CD14-positive monocyte (primary cell): ENCODE results near the gene SPTBN1. TPM values are rescaled to one million over a fixed set of nuclear protein-coding genes. Genes with fewer than 3 reads are reported as not detected.
A peak's percentile ranks its signal among the peaks of the same experiment; 100 is the strongest.

Experiments
- DNase-seq, 3 donors: peaks; one replicate each; pipeline ENCODE4 v3.0.0-alpha.2; 2011 to 2022
- H2AFZ ChIP-seq: 2 replicates; pipeline ENCODE4 v1.6.0; 2012; ENCODE audit warnings: mild to moderate bottlenecking, low read depth, low read length, inconsistent platforms; ENCODE audit not compliant: insufficient read depth, poor library complexity, severe bottlenecking
- H3K27ac ChIP-seq, 2 donors: 1 replicate in 1 of 2; 2 replicates in 1 of 2; pipeline ENCODE4 v1.5.1; 2012 to 2013; ENCODE audit warnings: low read length in 2 of 2, control low read depth in 1 of 2, inconsistent platforms in 1 of 2, low read depth in 1 of 2, mild to moderate bottlenecking in 1 of 2
- H3K27me3 ChIP-seq, 2 donors: one replicate each; pipeline versions ENCODE4 v1.6.0 to v1.6.1; 2011 to 2013; ENCODE audit warnings: low read length in 2 of 2; ENCODE audit not compliant: control insufficient read depth in 2 of 2, insufficient read depth in 2 of 2
- H3K36me3 ChIP-seq, 2 donors: replicated peaks in 1 of 2; 1 replicate in 1 of 2; 2 replicates in 1 of 2; pipeline versions ENCODE4 v1.5.1 to v1.6.1; 2012 to 2013; ENCODE audit warnings: low read length in 2 of 2, control low read depth in 1 of 2, inconsistent platforms in 1 of 2, mild to moderate bottlenecking in 1 of 2; ENCODE audit not compliant: insufficient read depth in 2 of 2, control insufficient read depth in 1 of 2
- H3K4me1 ChIP-seq, 2 donors: 1 replicate in 1 of 2; 2 replicates in 1 of 2; pipeline versions ENCODE4 v1.5.1 to v1.6.1; 2012 to 2013; ENCODE audit warnings: low read length in 2 of 2, control low read depth in 1 of 2, inconsistent platforms in 1 of 2, mild to moderate bottlenecking in 1 of 2, moderate library complexity in 1 of 2; ENCODE audit not compliant: insufficient read depth in 2 of 2, control insufficient read depth in 1 of 2
- H3K4me2 ChIP-seq: replicated peaks from 2 replicates; pipeline ENCODE3; 2012; ENCODE audit warnings: low read length, moderate library complexity, mild to moderate bottlenecking; ENCODE audit not compliant: poor library complexity, severe bottlenecking; ENCODE audit errors: extremely low read depth
- H3K4me3 ChIP-seq, 3 experiments: fragments of 200-600 bp in 1 of 3; sonication (generic) in 1 of 3; replicated peaks in 1 of 3; 1 replicate in 2 of 3; 2 replicates in 1 of 3; pipeline ENCODE4 v1.5.1; 2011 to 2013; ENCODE audit warnings: low read length in 3 of 3, mild to moderate bottlenecking in 3 of 3, control low read depth in 2 of 3, low read depth in 2 of 3, inconsistent platforms in 1 of 3, moderate library complexity in 1 of 3
- H3K79me2 ChIP-seq: 2 replicates; pipeline ENCODE4 v1.6.0; 2012; ENCODE audit warnings: mild to moderate bottlenecking, control low read depth, inconsistent platforms, low read length, moderate library complexity; ENCODE audit not compliant: insufficient read depth
- H3K9ac ChIP-seq: 2 replicates; pipeline ENCODE4 v1.6.0; 2017; ENCODE audit warnings: low read length, mild to moderate bottlenecking; ENCODE audit not compliant: insufficient read depth, poor library complexity, severe bottlenecking
- H3K9me3 ChIP-seq, 2 donors: replicated peaks in 1 of 2; 1 replicate in 1 of 2; 2 replicates in 1 of 2; pipeline versions ENCODE4 v1.5.1 to v1.6.1; 2012 to 2013; ENCODE audit warnings: low read length in 2 of 2, control low read depth in 1 of 2; ENCODE audit not compliant: control insufficient read depth in 1 of 2, insufficient read depth in 1 of 2
- H4K20me1 ChIP-seq: 2 replicates; pipeline ENCODE4 v1.6.0; 2012; ENCODE audit warnings: mild to moderate bottlenecking, low read length, control low read depth, moderate library complexity; ENCODE audit not compliant: insufficient read depth
- H3K27ac Mint-ChIP-seq, 7 donors: one replicate each; pipeline ENCODE4 v1.8.0; 2020; ENCODE audit warnings: mild to moderate bottlenecking in 7 of 7, mixed read lengths in 7 of 7, moderate library complexity in 6 of 7, inconsistent platforms in 2 of 7
- H3K27me3 Mint-ChIP-seq, 3 donors: one replicate each; pipeline ENCODE4 v1.8.0; 2021 to 2022; ENCODE audit warnings: low read depth in 3 of 3, mild to moderate bottlenecking in 3 of 3, mixed read lengths in 3 of 3, moderate library complexity in 3 of 3, inconsistent platforms in 1 of 3
- H3K36me3 Mint-ChIP-seq, 2 donors: one replicate each; pipeline ENCODE4 v1.8.0; 2020; ENCODE audit warnings: mixed read lengths in 2 of 2, inconsistent platforms in 1 of 2, mild to moderate bottlenecking in 1 of 2
- H3K4me1 Mint-ChIP-seq: one replicate; pipeline ENCODE4 v1.8.0; 2020; ENCODE audit warnings: mild to moderate bottlenecking, mixed read lengths
- H3K4me3 Mint-ChIP-seq, 2 donors: one replicate each; pipeline ENCODE4 v1.8.0; 2020; ENCODE audit warnings: mild to moderate bottlenecking in 2 of 2, mixed read lengths in 2 of 2, moderate library complexity in 1 of 2
- H3K9me3 Mint-ChIP-seq, 7 donors: one replicate each; pipeline ENCODE4 v1.8.0; 2020 to 2022; ENCODE audit warnings: mixed read lengths in 7 of 7, mild to moderate bottlenecking in 6 of 7, moderate library complexity in 6 of 7, inconsistent platforms in 2 of 7
- CTCF ChIP-seq: fragments of 200-600 bp; IDR thresholded peaks from one replicate; pipeline ENCODE4 v1.8.0; 2022; ENCODE audit warnings: antibody characterized with exemption, mild to moderate bottlenecking
- WGBS: methylation state at CpG from one replicate; pipeline ENCODE4 v1.1.5; 2013; ENCODE audit warnings: missing lambda C conversion rate; ENCODE audit not compliant: insufficient coverage; 5-methylcytosine and 5-hydroxymethylcytosine counted together
- intact Hi-C, 2 donors: fragments of 100-400 bp; cut with micrococcal nuclease; formaldehyde crosslinking; loops; one replicate each; pipeline versions ENCODE4 v1.15.0 to v1.15.1; 2023
- polyA plus RNA-seq, 3 donors: library from polyadenylated mRNA; depleted of rRNA in 1 of 3; unstranded in 2 of 3; stranded (reverse) in 1 of 3; fragments of 300-500 nt in 2 of 3; fragments of >200 nt in 1 of 3; fragmentation: Illumina TruSeq in 2 of 3; gene quantifications; 1 replicate in 2 of 3; 2 replicates in 1 of 3; pipeline ENCODE4 v1.2.3, GENCODE V29; 2012 to 2021

Gene SPTBN1
- polyA plus RNA-seq, 3 donors = 0.79 to 2.8 (median 1.7) TPM

- Histone ChIP-seq H3K79me2 (no peaks in the 10 kb centered on the region), H3K36me3 (peaks cover 75 to 98% of the 10 kb centered on the region in 2 donors), H3K9me3 (no peaks in the 10 kb centered on the region), H2AFZ (no peak overlapping the region), H3K27me3 (no peaks in the 10 kb centered on the region), H3K4me3 (no peak overlapping the region), H3K9ac (no peak overlapping the region), H3K4me2 (no peak overlapping the region), H4K20me1 (no peaks in the 10 kb centered on the region), H3K4me1 (no peaks in the 10 kb centered on the region), H3K27ac (no peak overlapping the region)
- Mint-ChIP-seq H3K27ac (no peak overlapping the region), H3K4me3 (no peak overlapping the region), H3K36me3 (peaks cover 82 to 91% of the 10 kb centered on the region in 2 donors), H3K27me3 (no peaks in the 10 kb centered on the region), H3K9me3 (no peaks in the 10 kb centered on the region), H3K4me1 (no peaks in the 10 kb centered on the region)
- DNase-seq = no peak
- intact Hi-C loops = no loop called here
- TF ChIP-seq CTCF = no peak
- 93% methylated on average over 4 of the region's 14 CpGs for WGBS
Measured at GRCh38 chr2:54655046-54655809, 199.1 kb downstream of the SPTBN1 start.

GRCh38 chr2:54656863-54657262 lies 200.7 kb downstream of the SPTBN1 start:
- Mint-ChIP-seq H3K36me3 (peaks cover 82 to 93% of the 10 kb centered on the region in 2 donors), H3K4me3 (no peak overlapping the region), H3K4me1 (no peaks in the 10 kb centered on the region), H3K27me3 (no peaks in the 10 kb centered on the region), H3K27ac (peak overlapping the region in 1 of 7 donors; percentile 27), H3K9me3 (no peaks in the 10 kb centered on the region)
- H3K4me1 ChIP-seq = no peaks in the 10 kb centered on the region
- no peak overlapping the region for H3K9ac ChIP-seq
- H3K4me2 ChIP-seq = no peak overlapping the region
- no peaks in the 10 kb centered on the region for H4K20me1 ChIP-seq
- no peaks in the 10 kb centered on the region for H3K9me3 ChIP-seq
- intact Hi-C loops = no loop called here
- no peak overlapping the region for H3K27ac ChIP-seq
- H3K4me3 ChIP-seq = no peak overlapping the region
- peaks cover 74 to 98% of the 10 kb centered on the region in 2 donors for H3K36me3 ChIP-seq
- no peak overlapping the region for H2AFZ ChIP-seq
- H3K27me3 ChIP-seq = no peaks in the 10 kb centered on the region
- no peak for TF ChIP-seq CTCF
- WGBS = no CpG with 5 or more reads among the region's 3 CpGs
- DNase-seq = no peak
- no peaks in the 10 kb centered on the region for H3K79me2 ChIP-seq
